ENCODE data around the gene CTIF. TPM values are rescaled to one million over a fixed set of nuclear protein-coding genes. Genes with fewer than 3 reads are reported as not detected.
A peak's percentile ranks its signal among the peaks of the same experiment; 100 is the strongest.

CTIF gene
- total and polyA plus RNA-seq, 11 donors, result 21.2 to 93.0 (median 68.0) TPM

DNA sequence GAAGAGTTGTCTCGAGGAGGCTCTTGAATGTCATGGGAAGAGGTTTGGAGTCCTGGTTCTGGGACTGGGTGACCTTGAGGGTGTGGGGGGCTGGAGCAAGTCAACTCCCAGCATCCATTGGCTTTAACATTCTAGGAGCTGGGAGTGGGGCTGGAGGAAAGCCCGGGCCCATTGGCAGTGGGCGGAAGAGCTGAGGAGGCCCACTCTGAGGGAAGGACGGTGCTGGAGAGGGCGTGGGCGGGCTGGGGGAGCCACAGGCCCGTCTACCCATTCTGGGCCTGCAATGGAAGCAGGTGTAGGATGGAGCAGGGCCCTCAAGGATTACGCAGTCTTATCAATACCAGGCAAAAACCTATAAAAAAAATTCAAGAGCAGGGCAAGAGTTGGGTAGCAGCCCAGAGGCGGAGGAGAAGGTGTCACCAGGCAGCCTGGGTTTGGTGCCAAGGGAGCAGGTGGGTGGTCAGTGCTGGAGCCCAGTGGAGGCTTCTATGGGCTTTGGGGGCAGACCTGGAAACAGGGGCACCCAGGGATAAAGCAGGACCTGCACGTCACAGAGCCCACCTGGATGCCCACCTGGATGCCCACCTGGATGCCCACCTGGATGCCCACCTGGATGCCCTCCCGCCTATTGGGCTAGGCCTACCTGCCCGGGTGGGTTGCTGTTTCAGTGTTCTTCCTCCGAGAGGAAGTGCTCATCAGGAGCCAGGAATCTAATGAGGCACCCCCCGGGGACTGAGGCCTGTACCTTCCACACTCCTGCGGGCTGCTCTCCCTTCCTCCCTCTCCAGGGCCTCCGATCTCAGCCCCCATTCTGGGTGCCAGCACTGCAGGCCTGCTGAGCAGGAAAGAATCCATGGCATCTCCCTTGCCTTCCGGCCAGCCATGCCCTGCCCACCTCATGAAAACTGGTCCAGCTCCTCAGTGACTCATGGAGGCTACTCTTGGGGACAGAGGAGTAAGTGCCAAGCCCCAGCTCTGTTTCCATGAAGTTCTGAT lies 71.3 kb downstream of the CTIF start:
- Histone ChIP-seq H3K27ac (no peak overlapping the region), H3K9me3 (no peaks in the 10 kb centered on the region), H3K4me3 (no peak overlapping the region), H3K36me3 (no peaks in the 10 kb centered on the region), H3K27me3 (no peaks in the 10 kb centered on the region), H3K4me1 (peaks cover 3 to 77% (median 36%) of the 10 kb centered on the region in 12 donors)
- ATAC-seq (peak; percentile 32 to 67 (median 62)), DNase-seq (peak in 2 of 5 donors; percentile 51 to 53)
- WGBS, 4 donors, result 78 to 87% (median 81%) methylated on average over 17 of the region's 17 CpGs
- TF ChIP-seq POLR2A (IDR thresholded peaks at IDR 0.05), result no peak
- TF ChIP-seq, protein P1, sequence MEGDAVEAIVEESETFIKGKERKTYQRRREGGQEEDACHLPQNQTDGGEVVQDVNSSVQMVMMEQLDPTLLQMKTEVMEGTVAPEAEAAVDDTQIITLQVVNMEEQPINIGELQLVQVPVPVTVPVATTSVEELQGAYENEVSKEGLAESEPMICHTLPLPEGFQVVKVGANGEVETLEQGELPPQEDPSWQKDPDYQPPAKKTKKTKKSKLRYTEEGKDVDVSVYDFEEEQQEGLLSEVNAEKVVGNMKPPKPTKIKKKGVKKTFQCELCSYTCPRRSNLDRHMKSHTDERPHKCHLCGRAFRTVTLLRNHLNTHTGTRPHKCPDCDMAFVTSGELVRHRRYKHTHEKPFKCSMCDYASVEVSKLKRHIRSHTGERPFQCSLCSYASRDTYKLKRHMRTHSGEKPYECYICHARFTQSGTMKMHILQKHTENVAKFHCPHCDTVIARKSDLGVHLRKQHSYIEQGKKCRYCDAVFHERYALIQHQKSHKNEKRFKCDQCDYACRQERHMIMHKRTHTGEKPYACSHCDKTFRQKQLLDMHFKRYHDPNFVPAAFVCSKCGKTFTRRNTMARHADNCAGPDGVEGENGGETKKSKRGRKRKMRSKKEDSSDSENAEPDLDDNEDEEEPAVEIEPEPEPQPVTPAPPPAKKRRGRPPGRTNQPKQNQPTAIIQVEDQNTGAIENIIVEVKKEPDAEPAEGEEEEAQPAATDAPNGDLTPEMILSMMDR (IDR thresholded peaks at IDR 0.05), result no peak
- intact Hi-C loops (cut with DNase I), result loop anchor here in 3 of 10 donors (5.0 kb wide), 2 partner anchors 68 to 73 kb away; partner anchors contain the start of gene CTIF (in 1 of the 3)

DNA sequence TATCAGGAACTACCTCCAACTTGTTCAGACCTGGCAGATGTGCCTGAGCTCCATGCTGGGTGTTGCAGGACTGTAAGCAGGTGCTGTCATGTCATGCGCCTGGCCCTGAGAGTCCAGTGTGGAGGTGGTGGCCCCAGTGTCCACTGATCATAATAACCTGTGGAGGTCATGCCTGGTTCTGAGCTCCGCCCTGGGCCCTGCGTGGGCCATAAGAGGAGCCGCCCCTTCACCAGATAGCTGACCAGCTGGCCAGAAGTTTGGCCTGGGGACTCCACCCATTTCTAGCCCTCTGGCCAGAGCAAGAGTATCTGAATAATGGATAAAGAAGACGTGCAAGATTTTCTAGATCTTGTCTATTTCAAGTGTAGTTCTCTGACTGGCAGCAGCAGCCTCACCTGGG lies 72.4 kb downstream of the CTIF start:
- H3K9me3 ChIP-seq, result no peaks in the 10 kb centered on the region
- intact Hi-C loops (cut with DNase I), result loop anchor here in 1 of 10 donors (5.0 kb wide), 1 partner anchor 69 kb away; no protein-coding TSS in a partner anchor
- H3K27ac ChIP-seq, result no peak overlapping the region
- ATAC-seq, result peak in 1 of 4 donors; percentile 6
- 72 to 88% (median 79%) methylated on average over 4 to 5 of the region's 5 CpGs for WGBS, 4 donors
- TF ChIP-seq, protein P1 (IDR thresholded peaks at IDR 0.05), result no peak
- TF ChIP-seq POLR2A (IDR thresholded peaks at IDR 0.05), result no peak
- no peaks in the 10 kb centered on the region for H3K36me3 ChIP-seq
- H3K27me3 ChIP-seq, result no peaks in the 10 kb centered on the region
- H3K4me3 ChIP-seq, result no peak overlapping the region
- no peak for DNase-seq
- H3K4me1 ChIP-seq, result peaks cover 3 to 81% (median 40%) of the 10 kb centered on the region in 12 donors

DNA sequence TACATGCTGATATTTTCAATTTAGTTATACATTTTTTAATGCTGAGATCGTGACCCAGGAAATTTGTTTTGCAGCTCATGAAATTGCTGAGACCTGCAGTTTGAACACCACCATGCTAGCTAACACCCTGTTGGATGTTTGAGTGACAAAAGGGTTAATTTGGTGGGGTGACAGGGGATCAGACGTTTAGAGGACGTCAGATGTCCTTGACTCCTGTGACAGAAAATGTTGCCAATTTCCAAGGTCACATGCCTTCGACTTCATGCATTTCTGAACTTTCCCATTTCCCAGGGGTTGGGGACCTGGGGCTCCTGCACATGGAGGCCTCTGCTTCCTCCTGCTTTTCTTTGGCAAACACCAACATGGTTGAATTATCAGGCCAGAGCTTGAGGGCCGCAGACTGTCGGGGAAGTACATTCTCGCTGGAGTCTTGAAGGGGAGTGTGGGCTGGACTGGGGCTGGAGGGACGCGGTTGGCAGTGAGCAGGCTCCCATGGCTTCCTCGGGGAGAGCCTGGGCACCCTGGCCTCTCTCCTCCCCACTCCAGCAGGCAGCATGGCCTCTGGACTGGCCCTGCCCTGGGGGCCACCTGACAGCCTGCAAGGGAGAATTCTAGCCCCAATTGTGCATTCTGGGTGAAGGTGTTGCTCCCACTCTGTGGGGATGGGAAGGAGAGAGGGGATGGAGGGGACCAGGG lies 73.1 kb downstream of the CTIF start:
- no peak for TF ChIP-seq POLR2A (IDR thresholded peaks at IDR 0.05)
- TF ChIP-seq, protein P1 (IDR thresholded peaks at IDR 0.05), result no peak
- DNase-seq (no peak), ATAC-seq (no peak)
- Histone ChIP-seq H3K4me1 (peaks cover under 1 to 81% (median 41%) of the 10 kb centered on the region in 12 donors), H3K27ac (no peak overlapping the region), H3K27me3 (no peaks in the 10 kb centered on the region), H3K4me3 (no peak overlapping the region), H3K36me3 (no peaks in the 10 kb centered on the region), H3K9me3 (no peaks in the 10 kb centered on the region)
- 68 to 69% (median 69%) methylated on average over 10 of the region's 10 CpGs for WGBS, 4 donors
- intact Hi-C loops (cut with DNase I), result loop anchor here in 1 of 10 donors (5.0 kb wide), 1 partner anchor 70 kb away; no protein-coding TSS in a partner anchor

All from heart left ventricle (tissue), 16 donors.